Measurements from ENCODE around the gene ACTG2.

The ACTG2 gene

GRCh38 chr2:73914667-73915066 lies 21.9 kb downstream of the ACTG2 start:
- DNase-seq (ENCODE audit: low read depth in 2 of 2), result no peak

GRCh38 chr2:73915437-73915993 lies 22.7 kb downstream of the ACTG2 start:
- no peak for DNase-seq (ENCODE audit: low read depth in 2 of 2)

GRCh38 chr2:73916666-73917065 lies 23.9 kb downstream of the ACTG2 start:
- no peak for DNase-seq (ENCODE audit: low read depth in 2 of 2)

- no peak for DNase-seq (ENCODE audit: low read depth in 2 of 2)
Measured at GRCh38 chr2:73917296-73917695, 24.5 kb downstream of the ACTG2 start.

GRCh38 chr2:73917696-73918207 lies 24.9 kb downstream of the ACTG2 start:
- no peak for DNase-seq (ENCODE audit: low read depth in 2 of 2)

GRCh38 chr2:73918856-73919255 lies 26.0 kb downstream of the ACTG2 start:
- no peak for DNase-seq (ENCODE audit: low read depth in 2 of 2)

- no peak for DNase-seq (ENCODE audit: low read depth in 2 of 2)
Measured at GRCh38 chr2:73919596-73920228, 26.9 kb downstream of the ACTG2 start.

GRCh38 chr2:73920577-73921545 lies 28.1 kb downstream of the ACTG2 start:
- peak in 1 of 2 donors; percentile 35 for DNase-seq (ENCODE audit: low read depth in 2 of 2)

- DNase-seq (ENCODE audit: low read depth in 2 of 2), result no peak
Measured at GRCh38 chr2:73921581-73921980, 28.8 kb downstream of the ACTG2 start.

- no peak for DNase-seq (ENCODE audit: low read depth in 2 of 2)
Measured at GRCh38 chr2:73922681-73923080, 29.9 kb downstream of the ACTG2 start.

- DNase-seq (ENCODE audit: low read depth in 2 of 2), result no peak
Measured at GRCh38 chr2:73925033-73925704, 32.4 kb downstream of the ACTG2 start.

GRCh38 chr2:73925853-73926492 lies 33.2 kb downstream of the ACTG2 start:
- DNase-seq (ENCODE audit: low read depth in 2 of 2), result no peak

GRCh38 chr2:73926493-73927327 lies 33.9 kb downstream of the ACTG2 start, which contains the start of gene DGUOK:
DGUOK (plus strand) TSS chr2:73926880; CDS start chr2:73926911, 31 bp downstream.
- DNase-seq (ENCODE audit: low read depth in 2 of 2), result peak; percentile 82 to 90

GRCh38 chr2:73927344-73927743 lies 34.5 kb downstream of the ACTG2 start:
- DNase-seq (ENCODE audit: low read depth in 2 of 2), result no peak

GRCh38 chr2:73928963-73929347 lies 36.1 kb downstream of the ACTG2 start:
- no peak for DNase-seq (ENCODE audit: low read depth in 2 of 2)

- no peak for DNase-seq (ENCODE audit: low read depth in 2 of 2)
Measured at GRCh38 chr2:73930386-73930785, 37.6 kb downstream of the ACTG2 start.

- peak in 1 of 2 donors; percentile 38 for DNase-seq (ENCODE audit: low read depth in 2 of 2)
Measured at GRCh38 chr2:73931531-73932500, 39.0 kb downstream of the ACTG2 start.

GRCh38 chr2:73933194-73933593 lies 40.4 kb downstream of the ACTG2 start:
- DNase-seq (ENCODE audit: low read depth in 2 of 2), result no peak

GRCh38 chr2:73935641-73936040 lies 42.8 kb downstream of the ACTG2 start:
- no peak for DNase-seq (ENCODE audit: low read depth in 2 of 2)

All from stimulated activated CD4-positive, alpha-beta T cell treated with anti-CD3 and anti-CD28 coated beads, Interleukin-1b, Interleukin-23, amount 100 ng/mL, for 4 hours (primary cell).